WTC11 (cell line): Measurements from ENCODE around the gene SERPINB6. TPM values are rescaled to one million over a fixed set of nuclear protein-coding genes. Genes with fewer than 3 reads are reported as not detected.

ENCODE experiments used
- ATAC-seq: fragments of 200-7000 bp; cut with Tn5 transposase; 2 replicates; pipeline ENCODE4 v1.10.0; 2021; ENCODE audit warnings: mild to moderate bottlenecking, moderate library complexity
- CTCF ChIA-PET: fragments of 300-600 bp; sonication (Branson Sonifier 250); formaldehyde crosslinking; loops from one replicate; lab custom pipeline; 2021; ENCODE audit warnings: antibody characterized with exemption; lab: Charles Lee
- POLR2A ChIA-PET: fragments of 350-600 bp; sonication (Branson Sonifier 250); formaldehyde crosslinking; loops from one replicate; lab custom pipeline; 2021; ENCODE audit warnings: antibody characterized with exemption; lab: Charles Lee
- DNase-seq: peaks from one replicate; pipeline ENCODE4 v3.0.0; 2021; ENCODE audit warnings: low spot score
- H3K27ac Mint-ChIP-seq: 2 replicates; pipeline ENCODE4 v1.8.0; 2021; ENCODE audit warnings: mixed read lengths
- H3K27me3 Mint-ChIP-seq: 2 replicates; pipeline ENCODE4 v1.8.0; 2021; ENCODE audit warnings: low read depth, mild to moderate bottlenecking, moderate library complexity, mixed read lengths
- H3K36me3 Mint-ChIP-seq: 2 replicates; pipeline ENCODE4 v1.8.0; 2021; ENCODE audit warnings: mixed read lengths
- H3K4me1 Mint-ChIP-seq: 2 replicates; pipeline ENCODE4 v1.8.0; 2022; ENCODE audit warnings: mixed read lengths
- H3K4me3 Mint-ChIP-seq: 2 replicates; pipeline ENCODE4 v1.8.0; 2021; ENCODE audit warnings: mild to moderate bottlenecking, moderate library complexity, mixed read lengths
- H3K9me3 Mint-ChIP-seq: 2 replicates; pipeline ENCODE4 v1.8.0; 2021; ENCODE audit warnings: mixed read lengths
- CREM ChIP-seq: sonication (generic); formaldehyde crosslinking; IDR thresholded peaks from 2 replicates; pipeline ENCODE4 v1.8.1; 2022; ENCODE audit warnings: mild to moderate bottlenecking, missing genetic modification reagents, moderate library complexity
- FOXK1 ChIP-seq: sonication (generic); formaldehyde crosslinking; IDR thresholded peaks from 2 replicates; pipeline ENCODE4 v1.8.0; 2022; ENCODE audit warnings: mild to moderate bottlenecking, moderate library complexity, missing genetic modification reagents
- HMGA2 ChIP-seq: fragments of 250-450 bp; sonication (Bioruptor Pico); IDR thresholded peaks from 2 replicates; pipeline ENCODE4 v1.4.0; 2021; ENCODE audit warnings: mild to moderate bottlenecking, moderate library complexity
- NR1H2 ChIP-seq: sonication (generic); formaldehyde crosslinking; IDR thresholded peaks from 2 replicates; pipeline ENCODE4 v1.9.0; 2021; ENCODE audit warnings: mild to moderate bottlenecking, moderate library complexity, missing genetic modification reagents
- RELA ChIP-seq: sonication (generic); formaldehyde crosslinking; IDR thresholded peaks from 2 replicates; pipeline ENCODE4 v1.8.1; 2022; ENCODE audit warnings: missing genetic modification reagents, mild to moderate bottlenecking, borderline replicate concordance
- TEAD4 ChIP-seq: sonication (generic); formaldehyde crosslinking; IDR thresholded peaks from 2 replicates; pipeline ENCODE4 v1.8.0; 2022; ENCODE audit warnings: mild to moderate bottlenecking, missing genetic modification reagents
- TP53 ChIP-seq: sonication (generic); formaldehyde crosslinking; IDR thresholded peaks from 2 replicates; pipeline ENCODE4 v1.8.1; 2023; ENCODE audit warnings: mild to moderate bottlenecking, missing genetic modification reagents
- ZNF396 ChIP-seq: fragments of 250-450 bp; sonication (Bioruptor Pico); IDR thresholded peaks from 2 replicates; pipeline ENCODE4 v1.8.0; 2021; ENCODE audit warnings: mild to moderate bottlenecking, moderate library complexity, borderline replicate concordance
- ZNF512 ChIP-seq: sonication (generic); formaldehyde crosslinking; IDR thresholded peaks from 2 replicates; pipeline ENCODE4 v1.8.1; 2022; ENCODE audit warnings: missing genetic modification reagents, borderline replicate concordance
- total RNA-seq: library from RNA; stranded (reverse); gene quantifications from 3 replicates; pipeline ENCODE4 v1.2.3, GENCODE V29; 2021
- TF ChIP-seq, protein P1 (sequence below): sonication (generic); formaldehyde crosslinking; IDR thresholded peaks from 2 replicates; pipeline ENCODE4 v1.8.0; 2023; ENCODE audit warnings: mild to moderate bottlenecking, missing genetic modification reagents
- TF ChIP-seq, protein P2 (sequence below): sonication (generic); formaldehyde crosslinking; IDR thresholded peaks from 2 replicates; pipeline ENCODE4 v1.8.1; 2023; ENCODE audit warnings: mild to moderate bottlenecking, missing genetic modification reagents
- TF ChIP-seq, protein P3 (sequence below): sonication (generic); formaldehyde crosslinking; IDR thresholded peaks from 2 replicates; pipeline ENCODE4 v1.8.1; 2022; ENCODE audit warnings: mild to moderate bottlenecking, moderate library complexity, missing genetic modification reagents
- TF ChIP-seq, protein P4 (sequence below): sonication (generic); formaldehyde crosslinking; IDR thresholded peaks from 2 replicates; pipeline ENCODE4 v1.8.0; 2023; ENCODE audit warnings: missing genetic modification reagents
- TF ChIP-seq, protein P5 (sequence below): sonication (generic); formaldehyde crosslinking; IDR thresholded peaks from 2 replicates; pipeline ENCODE4 v1.8.0; 2023; ENCODE audit warnings: missing genetic modification reagents, mild to moderate bottlenecking, borderline replicate concordance

Gene SERPINB6
- total RNA-seq, 1 experiment from 2014 or later: 28.0 TPM

DNA sequence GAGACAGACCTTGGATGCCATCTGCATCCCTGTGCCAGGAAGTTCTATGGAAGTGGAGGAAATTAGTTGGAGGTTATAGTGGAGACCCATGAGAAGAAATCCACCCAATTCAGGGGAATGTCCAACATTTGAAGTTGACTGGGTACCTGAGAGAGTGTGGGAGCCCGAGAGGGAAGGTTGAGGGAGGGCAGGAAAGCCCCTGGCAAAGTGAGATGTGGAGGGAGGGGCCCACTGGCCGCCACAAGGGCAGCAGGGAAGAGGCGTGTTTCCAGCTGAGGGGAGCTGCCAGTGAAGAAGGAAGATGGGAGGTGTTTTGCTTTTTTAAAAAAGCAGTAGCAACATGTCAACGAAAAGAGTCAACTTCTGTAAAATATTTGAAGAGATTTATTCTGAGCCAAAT, 52.0 kb downstream of the SERPINB6 start (continued):
- TF ChIP-seq, protein P1, sequence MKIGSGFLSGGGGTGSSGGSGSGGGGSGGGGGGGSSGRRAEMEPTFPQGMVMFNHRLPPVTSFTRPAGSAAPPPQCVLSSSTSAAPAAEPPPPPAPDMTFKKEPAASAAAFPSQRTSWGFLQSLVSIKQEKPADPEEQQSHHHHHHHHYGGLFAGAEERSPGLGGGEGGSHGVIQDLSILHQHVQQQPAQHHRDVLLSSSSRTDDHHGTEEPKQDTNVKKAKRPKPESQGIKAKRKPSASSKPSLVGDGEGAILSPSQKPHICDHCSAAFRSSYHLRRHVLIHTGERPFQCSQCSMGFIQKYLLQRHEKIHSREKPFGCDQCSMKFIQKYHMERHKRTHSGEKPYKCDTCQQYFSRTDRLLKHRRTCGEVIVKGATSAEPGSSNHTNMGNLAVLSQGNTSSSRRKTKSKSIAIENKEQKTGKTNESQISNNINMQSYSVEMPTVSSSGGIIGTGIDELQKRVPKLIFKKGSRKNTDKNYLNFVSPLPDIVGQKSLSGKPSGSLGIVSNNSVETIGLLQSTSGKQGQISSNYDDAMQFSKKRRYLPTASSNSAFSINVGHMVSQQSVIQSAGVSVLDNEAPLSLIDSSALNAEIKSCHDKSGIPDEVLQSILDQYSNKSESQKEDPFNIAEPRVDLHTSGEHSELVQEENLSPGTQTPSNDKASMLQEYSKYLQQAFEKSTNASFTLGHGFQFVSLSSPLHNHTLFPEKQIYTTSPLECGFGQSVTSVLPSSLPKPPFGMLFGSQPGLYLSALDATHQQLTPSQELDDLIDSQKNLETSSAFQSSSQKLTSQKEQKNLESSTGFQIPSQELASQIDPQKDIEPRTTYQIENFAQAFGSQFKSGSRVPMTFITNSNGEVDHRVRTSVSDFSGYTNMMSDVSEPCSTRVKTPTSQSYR (CRISPR knock-in tag): no peak
- TF ChIP-seq FOXK1 (CRISPR knock-in tag): no peak
- no peak for TF ChIP-seq NR1H2
- TF ChIP-seq TP53: no peak
- TF ChIP-seq, protein P2, sequence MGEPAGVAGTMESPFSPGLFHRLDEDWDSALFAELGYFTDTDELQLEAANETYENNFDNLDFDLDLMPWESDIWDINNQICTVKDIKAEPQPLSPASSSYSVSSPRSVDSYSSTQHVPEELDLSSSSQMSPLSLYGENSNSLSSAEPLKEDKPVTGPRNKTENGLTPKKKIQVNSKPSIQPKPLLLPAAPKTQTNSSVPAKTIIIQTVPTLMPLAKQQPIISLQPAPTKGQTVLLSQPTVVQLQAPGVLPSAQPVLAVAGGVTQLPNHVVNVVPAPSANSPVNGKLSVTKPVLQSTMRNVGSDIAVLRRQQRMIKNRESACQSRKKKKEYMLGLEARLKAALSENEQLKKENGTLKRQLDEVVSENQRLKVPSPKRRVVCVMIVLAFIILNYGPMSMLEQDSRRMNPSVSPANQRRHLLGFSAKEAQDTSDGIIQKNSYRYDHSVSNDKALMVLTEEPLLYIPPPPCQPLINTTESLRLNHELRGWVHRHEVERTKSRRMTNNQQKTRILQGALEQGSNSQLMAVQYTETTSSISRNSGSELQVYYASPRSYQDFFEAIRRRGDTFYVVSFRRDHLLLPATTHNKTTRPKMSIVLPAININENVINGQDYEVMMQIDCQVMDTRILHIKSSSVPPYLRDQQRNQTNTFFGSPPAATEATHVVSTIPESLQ (CRISPR knock-in tag): no peak
- no peak for TF ChIP-seq RELA
- TF ChIP-seq TEAD4 (CRISPR knock-in tag): no peak
- TF ChIP-seq, protein P3, sequence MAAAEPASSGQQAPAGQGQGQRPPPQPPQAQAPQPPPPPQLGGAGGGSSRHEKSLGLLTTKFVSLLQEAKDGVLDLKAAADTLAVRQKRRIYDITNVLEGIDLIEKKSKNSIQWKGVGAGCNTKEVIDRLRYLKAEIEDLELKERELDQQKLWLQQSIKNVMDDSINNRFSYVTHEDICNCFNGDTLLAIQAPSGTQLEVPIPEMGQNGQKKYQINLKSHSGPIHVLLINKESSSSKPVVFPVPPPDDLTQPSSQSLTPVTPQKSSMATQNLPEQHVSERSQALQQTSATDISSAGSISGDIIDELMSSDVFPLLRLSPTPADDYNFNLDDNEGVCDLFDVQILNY (CRISPR knock-in tag): no peak
- TF ChIP-seq, protein P4, sequence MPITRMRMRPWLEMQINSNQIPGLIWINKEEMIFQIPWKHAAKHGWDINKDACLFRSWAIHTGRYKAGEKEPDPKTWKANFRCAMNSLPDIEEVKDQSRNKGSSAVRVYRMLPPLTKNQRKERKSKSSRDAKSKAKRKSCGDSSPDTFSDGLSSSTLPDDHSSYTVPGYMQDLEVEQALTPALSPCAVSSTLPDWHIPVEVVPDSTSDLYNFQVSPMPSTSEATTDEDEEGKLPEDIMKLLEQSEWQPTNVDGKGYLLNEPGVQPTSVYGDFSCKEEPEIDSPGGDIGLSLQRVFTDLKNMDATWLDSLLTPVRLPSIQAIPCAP (CRISPR knock-in tag): no peak
- no peak for TF ChIP-seq HMGA2
- no peak for TF ChIP-seq ZNF396 (CRISPR knock-in tag)

- DNase-seq: no peak
- TF ChIP-seq CREM (CRISPR knock-in tag) (no peak), TP53 (no peak), ZNF512 (CRISPR knock-in tag) (no peak)
- TF ChIP-seq, protein P5, sequence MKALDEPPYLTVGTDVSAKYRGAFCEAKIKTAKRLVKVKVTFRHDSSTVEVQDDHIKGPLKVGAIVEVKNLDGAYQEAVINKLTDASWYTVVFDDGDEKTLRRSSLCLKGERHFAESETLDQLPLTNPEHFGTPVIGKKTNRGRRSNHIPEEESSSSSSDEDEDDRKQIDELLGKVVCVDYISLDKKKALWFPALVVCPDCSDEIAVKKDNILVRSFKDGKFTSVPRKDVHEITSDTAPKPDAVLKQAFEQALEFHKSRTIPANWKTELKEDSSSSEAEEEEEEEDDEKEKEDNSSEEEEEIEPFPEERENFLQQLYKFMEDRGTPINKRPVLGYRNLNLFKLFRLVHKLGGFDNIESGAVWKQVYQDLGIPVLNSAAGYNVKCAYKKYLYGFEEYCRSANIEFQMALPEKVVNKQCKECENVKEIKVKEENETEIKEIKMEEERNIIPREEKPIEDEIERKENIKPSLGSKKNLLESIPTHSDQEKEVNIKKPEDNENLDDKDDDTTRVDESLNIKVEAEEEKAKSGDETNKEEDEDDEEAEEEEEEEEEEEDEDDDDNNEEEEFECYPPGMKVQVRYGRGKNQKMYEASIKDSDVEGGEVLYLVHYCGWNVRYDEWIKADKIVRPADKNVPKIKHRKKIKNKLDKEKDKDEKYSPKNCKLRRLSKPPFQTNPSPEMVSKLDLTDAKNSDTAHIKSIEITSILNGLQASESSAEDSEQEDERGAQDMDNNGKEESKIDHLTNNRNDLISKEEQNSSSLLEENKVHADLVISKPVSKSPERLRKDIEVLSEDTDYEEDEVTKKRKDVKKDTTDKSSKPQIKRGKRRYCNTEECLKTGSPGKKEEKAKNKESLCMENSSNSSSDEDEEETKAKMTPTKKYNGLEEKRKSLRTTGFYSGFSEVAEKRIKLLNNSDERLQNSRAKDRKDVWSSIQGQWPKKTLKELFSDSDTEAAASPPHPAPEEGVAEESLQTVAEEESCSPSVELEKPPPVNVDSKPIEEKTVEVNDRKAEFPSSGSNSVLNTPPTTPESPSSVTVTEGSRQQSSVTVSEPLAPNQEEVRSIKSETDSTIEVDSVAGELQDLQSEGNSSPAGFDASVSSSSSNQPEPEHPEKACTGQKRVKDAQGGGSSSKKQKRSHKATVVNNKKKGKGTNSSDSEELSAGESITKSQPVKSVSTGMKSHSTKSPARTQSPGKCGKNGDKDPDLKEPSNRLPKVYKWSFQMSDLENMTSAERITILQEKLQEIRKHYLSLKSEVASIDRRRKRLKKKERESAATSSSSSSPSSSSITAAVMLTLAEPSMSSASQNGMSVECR (CRISPR knock-in tag): no peak
- TF ChIP-seq, protein P2 (CRISPR knock-in tag): no peak
- peaks cover 9% of the 10 kb centered on the region for H3K9me3 Mint-ChIP-seq
- H3K27me3 Mint-ChIP-seq: peaks cover 8% of the 10 kb centered on the region
- ChIA-PET POLR2A (no interaction called here), CTCF (no interaction called here)
- no peak overlapping the region for H3K4me3 Mint-ChIP-seq
- H3K36me3 Mint-ChIP-seq: peaks cover 8% of the 10 kb centered on the region
- no peak overlapping the region for H3K27ac Mint-ChIP-seq
- peaks cover 71% of the 10 kb centered on the region for H3K4me1 Mint-ChIP-seq
- no peak for ATAC-seq
Observed at GRCh38 chr6:2918936-2919335, 52.4 kb downstream of the SERPINB6 start.
